Measurements from ENCODE around the gene TTLL4. TPM values are rescaled to one million over a fixed set of nuclear protein-coding genes. Genes with fewer than 3 reads are reported as not detected.

TTLL4 gene
- total and polyA plus RNA-seq, 2 of the 8 experiments (the other 6 are each of a cell fraction or from before 2014, with no cell fraction given), result 71.1 to 105 TPM

DNA sequence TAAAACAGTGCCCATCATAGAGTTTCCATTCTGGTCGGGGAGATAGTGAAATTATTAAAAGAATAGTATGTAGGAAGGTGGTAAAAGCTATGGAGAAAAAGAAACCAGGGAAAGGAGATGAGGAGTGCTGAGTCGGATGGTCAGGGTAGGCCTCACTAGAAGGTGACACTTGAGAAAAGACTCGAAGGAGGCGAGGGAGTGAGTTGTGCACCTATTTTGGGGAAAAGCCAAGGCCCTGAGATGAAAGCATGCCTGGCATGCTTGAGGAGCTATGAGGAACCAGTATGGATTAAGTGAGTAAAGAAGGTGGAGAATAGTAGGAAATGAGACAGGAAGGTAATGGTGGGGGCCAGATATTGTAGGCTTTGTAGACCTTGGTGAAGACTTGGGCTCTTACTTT lies 7.3 kb upstream of the TTLL4 start:
- FAIRE-seq (no peak), DNase-seq (ENCODE audit: low read depth in 1 of 2, low spot score in 2 of 2) (no peak)
- no peak overlapping the region for H4K8ac ChIP-seq (ENCODE audit: extremely low read depth, insufficient read depth, low read length)
- no peak overlapping the region for H3K4me3 ChIP-seq (ENCODE audit: extremely low read depth in 1 of 4, insufficient read depth in 2 of 4, low read depth in 3 of 4, low read length in 4 of 4)
- H3K9ac ChIP-seq (replicated peaks in 1 of 4; ENCODE audit: extremely low read depth in 1 of 4, low read depth in 3 of 4, low read length in 3 of 4), result no peak overlapping the region
- H3K56ac ChIP-seq (replicated peaks; ENCODE audit: insufficient read length, low read depth, low read length), result no peak overlapping the region
- no peak overlapping the region for H2AK5ac ChIP-seq (ENCODE audit: low read depth, low read length)
- no peak overlapping the region for H3K23ac ChIP-seq (ENCODE audit: insufficient read length)
- no peak overlapping the region for H2AFZ ChIP-seq (ENCODE audit: low read length)
- H2BK12ac ChIP-seq (ENCODE audit: low read depth, low read length), result no peak overlapping the region
- no peak overlapping the region for H3K4ac ChIP-seq (replicated peaks; ENCODE audit: insufficient read length, low read depth, low read length)
- no peak overlapping the region for H3K18ac ChIP-seq (ENCODE audit: extremely low read depth, low read length)
- no peak overlapping the region for H2BK15ac ChIP-seq (ENCODE audit: low read length)
- H3K27me3 ChIP-seq (replicated peaks in 1 of 4; ENCODE audit: control insufficient read depth in 3 of 4, extremely low read depth in 1 of 4, insufficient read depth in 3 of 4, low read length in 3 of 4), result no peaks in the 10 kb centered on the region
- H3K27ac ChIP-seq (ENCODE audit: low read depth, low read length), result no peak overlapping the region
- H3K4me1 ChIP-seq (replicated peaks in 1 of 4; ENCODE audit: control insufficient read depth in 3 of 4, insufficient read depth in 4 of 4, low read length in 3 of 4), result no peaks in the 10 kb centered on the region
- no peak overlapping the region for H3K14ac ChIP-seq (ENCODE audit: insufficient read length)
- H3K23me2 ChIP-seq (ENCODE audit: low read depth, low read length), result no peaks in the 10 kb centered on the region
- peaks cover 0 to 3% (median under 1%) of the 10 kb centered on the region in 4 experiments; a peak in 3 of 8 replicates for H3K36me3 ChIP-seq (ENCODE audit: control insufficient read depth in 2 of 4, insufficient read depth in 4 of 4, low read length in 3 of 4)
- no peak overlapping the region for H2BK120ac ChIP-seq (replicated peaks; ENCODE audit: low read depth, low read length)
- H4K91ac ChIP-seq (replicated peaks; ENCODE audit: insufficient read length, low read length), result no peak overlapping the region
- H3K4me2 ChIP-seq (ENCODE audit: insufficient read depth in 1 of 2, low read depth in 2 of 2, low read length in 2 of 2), result no peak overlapping the region
- H4K20me1 ChIP-seq (replicated peaks in 1 of 2; ENCODE audit: control insufficient read depth in 1 of 2, insufficient read depth in 2 of 2, low read length in 2 of 2), result peaks cover 0 to 2% of the 10 kb centered on the region in 2 experiments
- H4K5ac ChIP-seq (ENCODE audit: insufficient read length, low read depth, low read length), result no peak overlapping the region
- ChIA-PET CTCF (ENCODE audit: partially characterized antibody) (interaction anchor here (0.6 to 2.6 kb wide), 4 partner anchors 16 to 194 kb away, joined by 3 to 12 read pairs (median 6); no protein-coding TSS in a partner anchor), POLR2A (ENCODE audit: partially characterized antibody) (interaction anchor here (1.0 kb wide), 1 partner anchor 19 kb away, joined by 4 read pairs; no protein-coding TSS in a partner anchor)
- H2BK5ac ChIP-seq (ENCODE audit: low read depth, low read length), result no peak overlapping the region
- H2BK20ac ChIP-seq (ENCODE audit: low read length), result no peak overlapping the region
- H3K79me1 ChIP-seq (ENCODE audit: low read depth, low read length), result no peaks in the 10 kb centered on the region
- H3K9me3 ChIP-seq (ENCODE audit: insufficient read depth in 2 of 2, low read depth in 1 of 2, low read length in 1 of 2), result no peaks in the 10 kb centered on the region
- WGBS, 2 experiments (ENCODE audit: extremely low coverage in 1 of 2, insufficient coverage in 1 of 2, insufficient read length in 1 of 2, insufficient replicate concordance in 2 of 2, low coverage in 1 of 2, low lambda C conversion rate in 2 of 2, missing lambda C conversion rate in 1 of 2), result 86% methylated on average over 4 of the region's 4 CpGs; no CpG with 5 or more reads in 1 of the 2 experiments
- H3K79me2 ChIP-seq (ENCODE audit: control insufficient read depth in 1 of 2, insufficient read depth in 2 of 2, low read length in 2 of 2), result no peaks in the 10 kb centered on the region
- TF ChIP-seq RNF2 (IDR thresholded peaks at IDR 0.05; ENCODE audit: borderline replicate concordance, low read depth, low read length, missing control alignments, poor library complexity, severe bottlenecking) (no peak), ASH2L (IDR thresholded peaks at IDR 0.05; ENCODE audit: low read length) (no peak), HDAC2 (IDR thresholded peaks at IDR 0.05; ENCODE audit: borderline replicate concordance in 1 of 2, low read depth in 2 of 2, low read length in 2 of 2) (no peak), SP4 (IDR thresholded peaks at IDR 0.05; ENCODE audit: low read length) (no peak), BCL11A (IDR thresholded peaks at IDR 0.05; ENCODE audit: low read depth in 2 of 2, low read length in 2 of 2) (no peak), SAP30 (IDR thresholded peaks at IDR 0.05; ENCODE audit: insufficient read depth, insufficient replicate concordance, low read length) (no peak), SIX5 (IDR thresholded peaks at IDR 0.05; ENCODE audit: low read depth, low read length) (no peak), CBX8 (IDR thresholded peaks at IDR 0.05; ENCODE audit: borderline replicate concordance, low read depth, low read length) (no peak), SUZ12 (IDR thresholded peaks at IDR 0.05; ENCODE audit: low read length) (no peak), CHD2 (IDR thresholded peaks at IDR 0.05; ENCODE audit: low read length) (no peak), SIN3A (conservative IDR thresholded peaks at IDR 0.05 in 1 of 2, IDR thresholded peaks at IDR 0.05 in 1 of 2; ENCODE audit: low read depth in 1 of 2, low read length in 2 of 2) (no peak), CREB1 (IDR thresholded peaks at IDR 0.05) (no peak), PHF8 (conservative IDR thresholded peaks at IDR 0.05; ENCODE audit: low read depth, low read length) (no peak)

Measured in H1 (cell line).